ENCODE data around the gene CHERP. TPM values are rescaled to one million over a fixed set of nuclear protein-coding genes. Genes with fewer than 3 reads are reported as not detected.

Gene CHERP
- total and polyA plus RNA-seq, 2 of the 13 experiments (the other 11 are each of a cell fraction or from before 2014, with no cell fraction given), result 4.3 to 5.4 TPM

DNA sequence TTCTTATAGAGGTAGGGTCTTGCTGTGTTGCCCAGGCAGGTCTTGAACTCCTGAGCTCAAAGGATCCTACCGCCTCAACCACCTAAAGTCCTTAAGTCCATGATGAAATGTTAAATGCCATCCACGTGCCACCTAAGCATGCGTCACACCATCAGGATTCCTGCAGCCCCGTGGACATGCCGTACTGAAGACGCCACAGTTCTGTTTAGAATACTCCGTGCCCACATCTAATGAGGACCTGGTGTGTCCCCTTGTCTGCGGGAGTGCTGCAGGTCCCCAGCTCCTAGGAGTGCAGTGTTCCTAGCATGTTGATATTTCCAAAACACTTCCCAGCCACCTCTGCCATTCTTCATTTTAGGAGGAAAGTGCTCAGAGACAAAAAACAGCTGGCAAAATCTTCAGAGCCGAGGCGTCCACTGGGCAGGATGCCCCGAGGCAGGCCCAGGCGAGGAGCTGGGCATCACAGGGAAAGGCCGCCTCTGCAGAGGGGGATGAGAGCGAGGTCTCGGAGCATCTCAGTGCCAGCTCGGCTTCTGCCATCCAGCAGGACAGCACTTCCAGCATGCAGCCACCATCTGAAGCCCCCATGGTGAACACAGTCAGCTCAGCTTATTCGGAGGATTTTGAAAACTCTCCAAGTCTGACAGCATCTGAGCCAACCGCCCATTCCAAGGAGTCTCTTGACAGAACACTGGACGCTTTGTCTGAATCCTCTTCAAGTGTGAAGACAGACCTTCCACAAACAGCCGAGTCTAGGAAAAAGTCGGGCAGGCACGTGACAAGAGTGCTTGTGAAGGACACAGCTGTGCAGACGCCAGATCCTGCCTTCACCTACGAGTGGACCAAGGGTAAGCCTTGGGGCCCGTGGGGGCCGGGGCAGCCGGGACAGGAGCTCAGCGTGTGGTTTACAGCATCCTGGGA, 32.8 kb downstream of the CHERP start:
- Histone ChIP-seq H3K27ac (ENCODE audit: extremely low read length, insufficient read depth, low read length) (no peak overlapping the region), H3K4me2 (ENCODE audit: low read depth, low read length) (no peak overlapping the region), H2AFZ (ENCODE audit: low read length) (no peak overlapping the region), H3K9ac (ENCODE audit: insufficient read depth, low read depth, low read length) (no peak overlapping the region), H3K4me1 (ENCODE audit: insufficient read depth, low read length) (no peaks in the 10 kb centered on the region), H3K36me3 (replicated peaks in 1 of 2; ENCODE audit: control insufficient read depth in 1 of 2, insufficient read depth in 2 of 2, low read length in 2 of 2) (peaks cover 4 to 37% of the 10 kb centered on the region in 2 experiments; a peak in 4 of 5 replicates), H4K20me1 (ENCODE audit: insufficient read depth, low read length) (no peaks in the 10 kb centered on the region), H3K9me3 (ENCODE audit: low read length) (no peaks in the 10 kb centered on the region), H3K79me2 (ENCODE audit: insufficient read depth, low read length) (no peaks in the 10 kb centered on the region), H3K27me3 (ENCODE audit: control insufficient read depth in 1 of 2, insufficient read depth in 2 of 2, low read length in 2 of 2) (no peaks in the 10 kb centered on the region), H3K4me3 (replicated peaks in 1 of 3; ENCODE audit: insufficient read depth in 1 of 3, low read depth in 2 of 3, low read length in 3 of 3) (no peak overlapping the region)
- CTCF ChIA-PET (ENCODE audit: low intra/inter-chr PET ratio, low total read pairs), result no interaction called here
- BruUV-seq (replicated peaks), result no TSS peak
- FAIRE-seq, result no peak
- WGBS (ENCODE audit: low lambda C conversion rate), result over 99% methylated on average over 28 of the region's 28 CpGs
- POLR2A ChIA-PET, result no interaction called here
- no peak for ATAC-seq
- intact Hi-C loops (cut with micrococcal nuclease; ENCODE audit: unreplicated experiment), result no loop called here
- no peak for TF ChIP-seq GPBP1L1 (CRISPR knock-in tag; IDR thresholded peaks at IDR 0.05)
- no peak for TF ChIP-seq MTERF4 (CRISPR knock-in tag; IDR thresholded peaks at IDR 0.05)
- TF ChIP-seq U2AF2 (IDR thresholded peaks at IDR 0.05; ENCODE audit: low read depth, low read length), result no peak
- no peak for TF ChIP-seq NR1H2 (CRISPR knock-in tag; IDR thresholded peaks at IDR 0.05; ENCODE audit: borderline replicate concordance, low read depth)
- no peak for TF ChIP-seq ZNF121 (CRISPR knock-in tag; IDR thresholded peaks at IDR 0.05)
- no peak for TF ChIP-seq DZIP1 (CRISPR knock-in tag; IDR thresholded peaks at IDR 0.05)
- no peak for TF ChIP-seq CBFB (CRISPR knock-in tag; IDR thresholded peaks at IDR 0.05)
- no peak for TF ChIP-seq TRAFD1 (CRISPR knock-in tag; IDR thresholded peaks at IDR 0.05; ENCODE audit: borderline replicate concordance)
- TF ChIP-seq ZNF333 (CRISPR knock-in tag; IDR thresholded peaks at IDR 0.05; ENCODE audit: borderline replicate concordance), result no peak
- TF ChIP-seq ZNF33A (CRISPR knock-in tag; IDR thresholded peaks at IDR 0.05; ENCODE audit: borderline replicate concordance), result no peak
- TF ChIP-seq RCOR2 (CRISPR knock-in tag; IDR thresholded peaks at IDR 0.05), result no peak
- no peak for TF ChIP-seq MBNL3 (CRISPR knock-in tag; conservative IDR thresholded peaks at IDR 0.05)
- TF ChIP-seq ARNT (IDR thresholded peaks at IDR 0.05), result no peak
- in situ Hi-C loops (cut with HindIII; ENCODE audit: extremely low pct_ligation_motif_present, low pct_unique_long_range_greater_than_20kb), result no loop called here
- DNase-seq (ENCODE audit: low spot score), result no peak

All from HepG2 (cell line).